MCF 10A (cell line): ENCODE results near the gene HPSE2. TPM values are rescaled to one million over a fixed set of nuclear protein-coding genes. Genes with fewer than 3 reads are reported as not detected.
A peak's percentile ranks its signal among the peaks of the same experiment; 100 is the strongest.

ENCODE experiments used
- BruUV-seq: library from RNA; stranded (reverse); fragments of 400-500 nt; replicated peaks from 2 replicates; lab custom pipeline; 2021; lab: Mats Ljungman, UMichigan
- CTCF ChIA-PET: fragments of 300-600 bp; sonication (Branson Sonifier 250); formaldehyde crosslinking; extraction: SDS; loops from one replicate; lab custom pipeline; 2021; ENCODE audit warnings: antibody characterized with exemption, inconsistent platforms; lab: Yijun Ruan, JAX
- POLR2A ChIA-PET: fragments of 300-600, 350-650 bp; sonication (Branson Sonifier 250); formaldehyde crosslinking; extraction: SDS; loops from one replicate; lab custom pipeline; 2020; ENCODE audit warnings: antibody characterized with exemption, inconsistent platforms; lab: Yijun Ruan, JAX
- DNase-seq: peaks from one replicate; pipeline ENCODE4 v3.0.0-alpha.2; 2018; ENCODE audit not compliant: unreplicated experiment
- H3K27ac Mint-ChIP-seq: one replicate; pipeline ENCODE4 v1.8.0; 2022; ENCODE audit warnings: mild to moderate bottlenecking, low read depth, mixed read lengths; ENCODE audit not compliant: unreplicated experiment
- H3K27me3 Mint-ChIP-seq: one replicate; pipeline ENCODE4 v1.8.0; 2022; ENCODE audit warnings: mixed read lengths; ENCODE audit not compliant: insufficient read depth, unreplicated experiment
- H3K36me3 Mint-ChIP-seq: one replicate; pipeline ENCODE4 v1.8.0; 2022; ENCODE audit warnings: mild to moderate bottlenecking, moderate library complexity, mixed read lengths; ENCODE audit not compliant: insufficient read depth, unreplicated experiment
- H3K4me1 Mint-ChIP-seq: one replicate; pipeline ENCODE4 v1.8.0; 2022; ENCODE audit warnings: mixed read lengths; ENCODE audit not compliant: insufficient read depth, unreplicated experiment
- H3K4me3 Mint-ChIP-seq: one replicate; pipeline ENCODE4 v1.8.0; 2022; ENCODE audit warnings: mild to moderate bottlenecking, moderate library complexity, mixed read lengths; ENCODE audit not compliant: unreplicated experiment
- H3K9me3 Mint-ChIP-seq: one replicate; pipeline ENCODE4 v1.8.0; 2022; ENCODE audit warnings: mixed read lengths; ENCODE audit not compliant: unreplicated experiment
- intact Hi-C: fragments of 100-400 bp; cut with micrococcal nuclease; formaldehyde crosslinking; loops from 2 replicates; pipeline ENCODE4 v1.14.1; 2022
- total RNA-seq: library from RNA; stranded (reverse); gene quantifications from 2 replicates; pipeline ENCODE4 v1.2.3, GENCODE V29; 2022
- TF ChIP-seq, protein P1 (sequence below): fragments of 200-600 bp; IDR thresholded peaks from one replicate; pipeline ENCODE4 v1.8.0; 2022; ENCODE audit warnings: antibody characterized with exemption, mild to moderate bottlenecking; ENCODE audit not compliant: unreplicated experiment

Gene HPSE2
- total RNA-seq, 1 experiment from 2014 or later: not detected

DNA sequence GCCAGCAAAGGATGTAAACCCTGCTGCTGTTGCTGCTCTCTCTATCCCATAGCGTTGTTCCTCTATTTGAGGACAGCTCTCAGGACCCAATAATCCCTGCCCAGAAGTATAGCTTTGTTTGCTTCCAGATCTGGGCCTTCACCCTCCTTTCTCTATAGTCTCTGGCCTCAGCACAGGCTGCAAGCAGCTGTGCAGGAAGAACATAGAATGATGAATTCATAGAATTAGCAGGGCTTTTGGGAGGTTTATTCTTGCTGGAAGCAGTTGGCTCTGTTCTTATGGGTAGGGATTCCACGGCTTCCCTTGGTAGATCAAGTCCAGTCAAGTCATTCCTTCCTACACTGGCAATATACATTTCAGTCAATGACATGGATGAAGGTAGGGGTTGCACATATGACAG is 354.7 kb downstream of the HPSE2 start:
- H3K4me1 Mint-ChIP-seq: no peaks in the 10 kb centered on the region

DNA sequence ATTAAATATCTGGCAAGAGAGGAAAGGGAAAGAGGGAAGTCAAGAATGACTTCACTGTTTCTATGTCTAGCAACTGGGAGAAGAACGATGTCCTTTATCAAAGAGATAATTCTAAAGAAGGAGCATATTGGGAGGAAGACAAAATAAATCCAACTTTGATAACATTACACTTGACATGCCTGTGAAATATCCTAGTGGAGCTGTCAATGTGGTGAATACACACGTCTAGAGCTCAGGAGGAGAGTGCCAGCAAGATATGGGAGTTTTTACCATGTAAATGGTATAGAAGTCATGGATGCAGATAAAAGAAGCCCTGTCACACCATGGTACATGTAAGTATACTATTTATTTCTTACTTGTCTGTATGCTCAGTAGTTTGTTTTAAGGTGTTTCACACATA is 356.7 kb downstream of the HPSE2 start:
- intact Hi-C loops: no loop called here
- no peaks in the 10 kb centered on the region for H3K9me3 Mint-ChIP-seq
- no TSS peak for BruUV-seq
- no peak overlapping the region for H3K4me3 Mint-ChIP-seq
- peaks cover 24% of the 10 kb centered on the region for H3K27me3 Mint-ChIP-seq
- H3K4me1 Mint-ChIP-seq: no peaks in the 10 kb centered on the region
- DNase-seq: no peak
- H3K36me3 Mint-ChIP-seq: no peaks in the 10 kb centered on the region
- ChIA-PET CTCF (no interaction called here), POLR2A (no interaction called here)
- no peak overlapping the region for H3K27ac Mint-ChIP-seq
- TF ChIP-seq, protein P1, sequence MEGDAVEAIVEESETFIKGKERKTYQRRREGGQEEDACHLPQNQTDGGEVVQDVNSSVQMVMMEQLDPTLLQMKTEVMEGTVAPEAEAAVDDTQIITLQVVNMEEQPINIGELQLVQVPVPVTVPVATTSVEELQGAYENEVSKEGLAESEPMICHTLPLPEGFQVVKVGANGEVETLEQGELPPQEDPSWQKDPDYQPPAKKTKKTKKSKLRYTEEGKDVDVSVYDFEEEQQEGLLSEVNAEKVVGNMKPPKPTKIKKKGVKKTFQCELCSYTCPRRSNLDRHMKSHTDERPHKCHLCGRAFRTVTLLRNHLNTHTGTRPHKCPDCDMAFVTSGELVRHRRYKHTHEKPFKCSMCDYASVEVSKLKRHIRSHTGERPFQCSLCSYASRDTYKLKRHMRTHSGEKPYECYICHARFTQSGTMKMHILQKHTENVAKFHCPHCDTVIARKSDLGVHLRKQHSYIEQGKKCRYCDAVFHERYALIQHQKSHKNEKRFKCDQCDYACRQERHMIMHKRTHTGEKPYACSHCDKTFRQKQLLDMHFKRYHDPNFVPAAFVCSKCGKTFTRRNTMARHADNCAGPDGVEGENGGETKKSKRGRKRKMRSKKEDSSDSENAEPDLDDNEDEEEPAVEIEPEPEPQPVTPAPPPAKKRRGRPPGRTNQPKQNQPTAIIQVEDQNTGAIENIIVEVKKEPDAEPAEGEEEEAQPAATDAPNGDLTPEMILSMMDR: no peak

More for the DNA sequence above, 354.7 kb downstream of the HPSE2 start:
- BruUV-seq: no TSS peak
- H3K9me3 Mint-ChIP-seq: no peaks in the 10 kb centered on the region
- H3K27ac Mint-ChIP-seq: no peak overlapping the region
- no peak overlapping the region for H3K4me3 Mint-ChIP-seq
- H3K27me3 Mint-ChIP-seq: peaks cover 12% of the 10 kb centered on the region
- TF ChIP-seq, protein P1: no peak
- H3K36me3 Mint-ChIP-seq: no peaks in the 10 kb centered on the region
- POLR2A ChIA-PET: no interaction called here
- intact Hi-C loops: no loop called here
- DNase-seq: no peak
- CTCF ChIA-PET: no interaction called here

DNA sequence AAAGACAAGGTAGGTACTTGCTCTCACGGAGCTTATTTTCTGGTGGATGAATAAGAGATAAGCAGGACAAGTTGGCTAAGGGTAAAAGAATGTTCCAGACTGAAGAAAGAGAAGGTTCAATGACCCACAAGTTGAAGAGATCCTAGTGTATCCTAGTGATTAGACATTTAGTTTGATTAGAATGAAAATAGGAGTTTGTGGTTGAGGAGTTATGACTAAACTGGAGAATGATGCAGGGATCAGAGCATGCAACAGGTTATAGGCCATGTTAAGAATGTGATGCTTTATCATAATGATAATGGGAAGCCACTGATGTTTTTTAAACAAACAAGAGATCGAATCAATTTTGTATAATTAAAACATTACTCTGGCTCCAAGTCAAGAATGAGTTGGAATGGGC is 357.2 kb downstream of the HPSE2 start:
- TF ChIP-seq, protein P1: no peak
- Mint-ChIP-seq H3K36me3 (no peaks in the 10 kb centered on the region), H3K27me3 (peaks cover 29% of the 10 kb centered on the region), H3K4me3 (no peak overlapping the region), H3K9me3 (no peaks in the 10 kb centered on the region), H3K4me1 (no peaks in the 10 kb centered on the region), H3K27ac (no peak overlapping the region)
- ChIA-PET POLR2A (no interaction called here), CTCF (interaction anchor here (0.7 kb wide), 1 partner anchor 372 kb away, joined by 3 read pairs; no protein-coding TSS in a partner anchor)
- DNase-seq: no peak
- intact Hi-C loops: no loop called here
- no TSS peak for BruUV-seq

DNA sequence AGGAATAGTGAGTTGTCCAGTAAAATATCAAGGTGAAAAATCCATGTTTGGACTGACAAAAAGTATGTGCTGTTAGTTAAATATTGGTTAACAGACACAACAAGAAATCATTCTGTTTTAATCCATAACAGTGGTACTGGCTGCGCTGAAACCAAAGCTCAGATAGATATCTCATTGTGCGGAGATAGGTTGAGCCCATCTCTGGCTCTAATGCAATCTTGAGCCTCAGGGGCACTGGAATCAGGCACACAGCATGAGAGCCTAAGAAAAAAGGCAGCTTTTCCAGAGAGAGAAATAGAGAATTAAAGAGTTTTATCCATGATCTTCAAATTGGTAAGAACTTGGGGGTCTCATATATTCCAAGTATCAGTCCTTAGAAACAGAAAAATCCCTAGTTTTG is 373.7 kb downstream of the HPSE2 start:
- intact Hi-C loops: no loop called here
- Mint-ChIP-seq H3K36me3 (no peaks in the 10 kb centered on the region), H3K27me3 (no peaks in the 10 kb centered on the region), H3K4me1 (no peaks in the 10 kb centered on the region), H3K4me3 (no peak overlapping the region), H3K9me3 (no peaks in the 10 kb centered on the region), H3K27ac (peak overlapping the region; percentile 63)
- DNase-seq: no peak
- BruUV-seq: no TSS peak
- TF ChIP-seq, protein P1: no peak
- ChIA-PET CTCF (interaction anchor here (0.6 to 1.1 kb wide), 3 partner anchors 12 to 179 kb away, joined by 3 read pairs; no protein-coding TSS in a partner anchor), POLR2A (no interaction called here)
